CD4-positive, alpha-beta T cell (primary cell): ENCODE data around the gene MYL3. TPM values are rescaled to one million over a fixed set of nuclear protein-coding genes. Genes with fewer than 3 reads are reported as not detected.

Source experiments
- ATAC-seq: fragments of 200-7000 bp; cut with Tn5 transposase; one replicate; pipeline ENCODE4 v1.10.0; 2022; ENCODE audit warnings: mild to moderate bottlenecking; ENCODE audit not compliant: poor library complexity
- CTCF ChIA-PET: fragments of 350-600 bp; sonication (Branson Sonifier 250); formaldehyde crosslinking; loops from one replicate; lab custom pipeline; 2021; ENCODE audit warnings: antibody characterized with exemption, inconsistent platforms; lab: Charles Lee
- POLR2A ChIA-PET: fragments of 350-600 bp; sonication (Branson Sonifier 250); formaldehyde crosslinking; loops from one replicate; lab custom pipeline; 2021; ENCODE audit warnings: antibody characterized with exemption, inconsistent platforms; lab: Charles Lee
- DNase-seq, 14 experiments: peaks; one replicate each; pipeline ENCODE4 v3.0.0-alpha.2; 2013 to 2020; ENCODE audit warnings: mixed read lengths in 2 of 14
- H3K27ac ChIP-seq, 2 donors: one replicate each; pipeline versions ENCODE4 v1.5.1 to v1.7.0; 2013; ENCODE audit warnings: low read length in 2 of 2, low read depth in 1 of 2, mild to moderate bottlenecking in 1 of 2
- H3K27me3 ChIP-seq, 2 experiments: 1 replicate in 1 of 2; 2 replicates in 1 of 2; pipeline versions ENCODE4 v1.6.1 to v1.7.0; 2013; ENCODE audit warnings: low read length in 2 of 2, control low read depth in 1 of 2, mild to moderate bottlenecking in 1 of 2, moderate library complexity in 1 of 2; ENCODE audit not compliant: insufficient read depth in 2 of 2, control insufficient read depth in 1 of 2
- H3K36me3 ChIP-seq: one replicate; pipeline ENCODE4 v1.6.1; 2013; ENCODE audit warnings: low read length, control low read depth; ENCODE audit not compliant: insufficient read depth
- H3K4me1 ChIP-seq: one replicate; pipeline ENCODE4 v1.6.1; 2013; ENCODE audit warnings: low read length, control low read depth; ENCODE audit not compliant: insufficient read depth
- H3K4me3 ChIP-seq: one replicate; pipeline ENCODE4 v1.5.1; 2013; ENCODE audit warnings: mild to moderate bottlenecking, low read length, moderate library complexity
- H3K9me3 ChIP-seq, 2 experiments: 1 replicate in 1 of 2; 2 replicates in 1 of 2; pipeline versions ENCODE4 v1.6.1 to v1.7.0; 2013; ENCODE audit warnings: low read length in 2 of 2, mild to moderate bottlenecking in 2 of 2, control low read depth in 1 of 2, moderate library complexity in 1 of 2; ENCODE audit not compliant: control insufficient read depth in 1 of 2, insufficient read depth in 1 of 2
- H3K27ac Mint-ChIP-seq: one replicate; pipeline ENCODE4 v1.8.0; 2020; ENCODE audit warnings: mixed read lengths
- H3K27me3 Mint-ChIP-seq: one replicate; pipeline ENCODE4 v1.8.0; 2021; ENCODE audit warnings: mixed read lengths
- H3K36me3 Mint-ChIP-seq: one replicate; pipeline ENCODE4 v1.8.0; 2021; ENCODE audit warnings: low read depth, mixed read lengths
- H3K4me1 Mint-ChIP-seq: one replicate; pipeline ENCODE4 v1.8.0; 2021; ENCODE audit warnings: low read depth, mixed read lengths
- H3K4me3 Mint-ChIP-seq: one replicate; pipeline ENCODE4 v1.8.0; 2020; ENCODE audit warnings: mild to moderate bottlenecking, mixed read lengths
- H3K9me3 Mint-ChIP-seq: one replicate; pipeline ENCODE4 v1.8.0; 2020; ENCODE audit warnings: mixed read lengths
- intact Hi-C, 2 experiments: fragments of 100-400 bp; cut with DNase I in 1 of 2; cut with micrococcal nuclease in 1 of 2; formaldehyde crosslinking; loops; one replicate each; pipeline versions ENCODE4 v1.15.1 to v1.9.0; 2023 to 2025; cut with DNase I, micrococcal nuclease
- total RNA-seq, 174 experiments: library from RNA in 2 of 174; stranded (reverse) in 2 of 174; gene quantifications; one replicate each; pipeline ENCODE4 v1.2.3 and lab custom pipeline; 2021 to 2026
- TF ChIP-seq, protein P1 (sequence below): fragments of 200-600 bp; IDR thresholded peaks from one replicate; pipeline ENCODE4 v1.8.0; 2022; ENCODE audit warnings: antibody characterized with exemption, mild to moderate bottlenecking

Gene MYL3
- total RNA-seq, 2 experiments from 2014 or later: not detected

DNA sequence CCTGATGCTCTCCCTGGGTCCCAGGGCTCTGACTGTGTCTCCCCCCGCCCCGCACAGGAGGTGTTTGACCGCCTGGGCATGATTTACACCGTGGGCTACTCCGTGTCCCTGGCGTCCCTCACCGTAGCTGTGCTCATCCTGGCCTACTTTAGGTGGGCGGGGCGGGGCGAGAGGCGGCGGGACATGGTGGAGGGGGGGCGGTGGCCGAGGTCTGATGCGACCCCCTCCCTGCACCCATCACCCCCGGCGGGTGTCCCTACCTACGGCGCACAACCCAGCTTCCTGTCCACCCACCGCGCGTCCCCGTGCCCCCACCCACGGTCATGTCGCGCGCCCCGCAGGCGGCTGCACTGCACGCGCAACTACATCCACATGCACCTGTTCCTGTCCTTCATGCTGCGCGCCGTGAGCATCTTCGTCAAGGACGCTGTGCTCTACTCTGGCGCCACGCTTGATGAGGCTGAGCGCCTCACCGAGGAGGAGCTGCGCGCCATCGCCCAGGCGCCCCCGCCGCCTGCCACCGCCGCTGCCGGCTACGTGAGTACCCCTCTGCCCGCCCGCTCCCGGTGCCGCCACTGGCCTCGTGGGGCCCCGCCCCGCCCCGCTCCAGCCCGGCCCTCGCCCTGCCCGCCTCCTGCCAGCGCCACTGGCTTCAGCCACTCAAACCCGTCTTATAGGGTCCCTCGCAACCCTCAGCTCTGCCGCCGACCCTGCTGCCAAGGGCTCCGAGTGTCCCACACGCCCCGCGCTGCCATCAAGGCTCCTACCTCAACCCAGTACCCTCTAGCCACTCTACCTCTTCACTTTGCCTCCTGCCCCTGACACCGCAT is 35.3 kb upstream of the MYL3 start:
- ChIA-PET POLR2A (no interaction called here), CTCF (interaction anchor here (2.2 kb wide), 1 partner anchor 11 kb away, joined by 5 read pairs; no protein-coding TSS in a partner anchor)
- Histone ChIP-seq H3K36me3 (no peaks in the 10 kb centered on the region), H3K9me3 (no peaks in the 10 kb centered on the region), H3K27me3 (peaks cover 14 to 15% of the 10 kb centered on the region in 2 experiments), H3K4me3 (no peak overlapping the region), H3K4me1 (peaks cover 9% of the 10 kb centered on the region), H3K27ac (no peak overlapping the region)
- TF ChIP-seq, protein P1, sequence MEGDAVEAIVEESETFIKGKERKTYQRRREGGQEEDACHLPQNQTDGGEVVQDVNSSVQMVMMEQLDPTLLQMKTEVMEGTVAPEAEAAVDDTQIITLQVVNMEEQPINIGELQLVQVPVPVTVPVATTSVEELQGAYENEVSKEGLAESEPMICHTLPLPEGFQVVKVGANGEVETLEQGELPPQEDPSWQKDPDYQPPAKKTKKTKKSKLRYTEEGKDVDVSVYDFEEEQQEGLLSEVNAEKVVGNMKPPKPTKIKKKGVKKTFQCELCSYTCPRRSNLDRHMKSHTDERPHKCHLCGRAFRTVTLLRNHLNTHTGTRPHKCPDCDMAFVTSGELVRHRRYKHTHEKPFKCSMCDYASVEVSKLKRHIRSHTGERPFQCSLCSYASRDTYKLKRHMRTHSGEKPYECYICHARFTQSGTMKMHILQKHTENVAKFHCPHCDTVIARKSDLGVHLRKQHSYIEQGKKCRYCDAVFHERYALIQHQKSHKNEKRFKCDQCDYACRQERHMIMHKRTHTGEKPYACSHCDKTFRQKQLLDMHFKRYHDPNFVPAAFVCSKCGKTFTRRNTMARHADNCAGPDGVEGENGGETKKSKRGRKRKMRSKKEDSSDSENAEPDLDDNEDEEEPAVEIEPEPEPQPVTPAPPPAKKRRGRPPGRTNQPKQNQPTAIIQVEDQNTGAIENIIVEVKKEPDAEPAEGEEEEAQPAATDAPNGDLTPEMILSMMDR: no peak
- intact Hi-C loops: loop anchor here (5.0 kb wide), 2 partner anchors 46 to 411 kb away; no protein-coding TSS in a partner anchor
- no peak overlapping the region for H3K4me3 Mint-ChIP-seq
- no peaks in the 10 kb centered on the region for H3K4me1 Mint-ChIP-seq
- DNase-seq (no peak), ATAC-seq (peak; percentile 31)
- peaks cover 50% of the 10 kb centered on the region for H3K27me3 Mint-ChIP-seq
- no peak overlapping the region for H3K27ac Mint-ChIP-seq
- no peaks in the 10 kb centered on the region for H3K9me3 Mint-ChIP-seq
- no peaks in the 10 kb centered on the region for H3K36me3 Mint-ChIP-seq

DNA sequence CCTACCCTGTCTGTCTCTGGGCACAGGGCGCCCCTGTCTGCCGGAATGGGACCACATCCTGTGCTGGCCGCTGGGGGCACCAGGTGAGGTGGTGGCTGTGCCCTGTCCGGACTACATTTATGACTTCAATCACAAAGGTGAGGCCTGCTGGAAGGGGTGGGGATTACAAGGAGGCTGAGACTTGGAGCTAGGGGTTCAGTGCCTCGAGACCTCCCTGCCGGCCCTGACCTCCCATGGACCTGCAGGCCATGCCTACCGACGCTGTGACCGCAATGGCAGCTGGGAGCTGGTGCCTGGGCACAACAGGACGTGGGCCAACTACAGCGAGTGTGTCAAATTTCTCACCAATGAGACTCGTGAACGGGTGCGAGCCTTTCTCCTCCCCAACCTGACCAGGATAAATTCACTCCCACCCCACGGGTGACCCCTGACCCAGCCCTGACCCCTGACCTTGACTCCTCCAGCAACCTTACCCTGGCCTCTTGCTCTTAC is 34.6 kb upstream of the MYL3 start:
- intact Hi-C loops: loop anchor here (5.0 kb wide), 2 partner anchors 46 to 411 kb away; no protein-coding TSS in a partner anchor
- TF ChIP-seq, protein P1: no peak
- Mint-ChIP-seq H3K9me3 (no peaks in the 10 kb centered on the region), H3K4me1 (no peaks in the 10 kb centered on the region), H3K27ac (no peak overlapping the region), H3K36me3 (no peaks in the 10 kb centered on the region), H3K27me3 (peaks cover 57% of the 10 kb centered on the region), H3K4me3 (no peak overlapping the region)
- peaks cover 20 to 21% of the 10 kb centered on the region in 2 experiments for H3K27me3 ChIP-seq
- ChIA-PET POLR2A (no interaction called here), CTCF (no interaction called here)
- H3K27ac ChIP-seq: no peak overlapping the region
- no peak overlapping the region for H3K4me3 ChIP-seq
- H3K36me3 ChIP-seq: no peaks in the 10 kb centered on the region
- H3K4me1 ChIP-seq: peaks cover 8% of the 10 kb centered on the region
- no peak for DNase-seq
- ATAC-seq: no peak
- no peaks in the 10 kb centered on the region for H3K9me3 ChIP-seq

DNA sequence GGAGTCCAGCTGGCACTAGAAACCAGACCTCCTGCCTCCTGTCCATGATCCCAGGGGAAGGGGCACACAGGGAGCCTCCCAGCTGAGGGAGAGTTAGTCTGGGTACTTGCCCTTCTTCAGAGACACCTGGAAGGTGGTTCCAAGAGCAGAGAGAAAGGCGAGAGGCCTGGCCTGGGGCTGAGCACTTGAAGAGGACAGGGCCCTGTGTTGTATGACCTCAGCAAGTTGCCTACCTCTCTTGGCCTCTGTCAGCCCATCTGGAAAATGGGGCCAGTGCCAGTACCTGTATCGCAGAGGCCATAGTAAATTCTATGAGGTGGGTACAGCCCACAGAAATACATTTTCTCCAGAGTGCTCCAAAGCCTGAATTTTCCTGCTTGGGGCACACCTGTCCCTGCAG is 33.8 kb upstream of the MYL3 start:
- CTCF ChIA-PET: no interaction called here

More for the DNA sequence above, 33.8 kb upstream of the MYL3 start:
- ATAC-seq: no peak
- H3K9me3 ChIP-seq: no peaks in the 10 kb centered on the region
- no peak overlapping the region for H3K27ac Mint-ChIP-seq
- intact Hi-C loops: loop anchor here (5.0 kb wide), 2 partner anchors 45 to 410 kb away; no protein-coding TSS in a partner anchor
- H3K9me3 Mint-ChIP-seq: no peaks in the 10 kb centered on the region
- no peaks in the 10 kb centered on the region for H3K36me3 ChIP-seq
- H3K4me3 ChIP-seq: no peak overlapping the region
- no peak overlapping the region for H3K27ac ChIP-seq
- peaks cover 25 to 29% of the 10 kb centered on the region in 2 experiments for H3K27me3 ChIP-seq
- H3K36me3 Mint-ChIP-seq: no peaks in the 10 kb centered on the region
- H3K27me3 Mint-ChIP-seq: peaks cover 65% of the 10 kb centered on the region
- TF ChIP-seq, protein P1: no peak
- POLR2A ChIA-PET: no interaction called here
- H3K4me1 Mint-ChIP-seq: no peaks in the 10 kb centered on the region
- DNase-seq: no peak
- no peak overlapping the region for H3K4me3 Mint-ChIP-seq
- H3K4me1 ChIP-seq: peaks cover 16% of the 10 kb centered on the region
